SK-N-SH treated with all-trans-retinoic acid at 6 μM for 48 hours (cell line): ENCODE measurements around the gene YPEL2.

Experiments
- ARNTL ChIP-seq: fragments of 450-650 bp; formaldehyde crosslinking; IDR thresholded peaks from 2 replicates; pipeline ENCODE4 v1.5.0; 2020; ENCODE audit warnings: low read depth, mild to moderate bottlenecking, moderate library complexity, borderline replicate concordance
- GLIS3 ChIP-seq: fragments of 250-450 bp; sonication (Bioruptor Pico); IDR thresholded peaks from 2 replicates; pipeline ENCODE4 v1.5.0; 2020; ENCODE audit warnings: mild to moderate bottlenecking, moderate library complexity
- TSHZ2 ChIP-seq: fragments of 250-450 bp; sonication (Bioruptor Pico); IDR thresholded peaks from 2 replicates; pipeline ENCODE4 v1.5.0; 2020; ENCODE audit warnings: mild to moderate bottlenecking, moderate library complexity
- ZFP30 ChIP-seq: fragments of 450-650 bp; formaldehyde crosslinking; IDR thresholded peaks from 2 replicates; pipeline ENCODE4 v1.5.0; 2022; ENCODE audit warnings: mild to moderate bottlenecking, moderate library complexity
- ZNF70 ChIP-seq: fragments of 450-650 bp; formaldehyde crosslinking; IDR thresholded peaks from 2 replicates; pipeline ENCODE4 v1.5.0; 2020; ENCODE audit warnings: mild to moderate bottlenecking, moderate library complexity

DNA sequence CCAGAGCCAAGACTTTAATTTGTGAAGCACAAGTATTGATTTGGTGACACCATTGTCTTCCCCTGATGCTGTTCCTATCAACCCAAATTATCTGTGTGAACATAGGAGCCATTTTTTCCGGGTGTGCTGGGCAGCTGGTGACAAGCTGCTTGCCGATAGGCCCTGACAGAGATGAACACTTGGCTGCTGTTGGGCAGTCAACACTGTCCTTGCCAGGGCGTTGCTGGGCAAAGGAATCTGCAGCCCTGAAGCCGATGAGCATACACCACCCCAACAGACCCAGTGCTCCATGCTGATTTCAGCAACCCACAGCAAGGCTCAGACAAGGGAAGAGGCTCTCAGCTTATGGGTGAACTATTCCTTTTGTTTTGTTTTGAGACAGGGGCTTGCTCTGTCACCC is 105.4 kb downstream of the YPEL2 start:
- no peak for TF ChIP-seq GLIS3
- no peak for TF ChIP-seq ARNTL (CRISPR knock-in tag)
- no peak for TF ChIP-seq TSHZ2 (CRISPR knock-in tag)
- TF ChIP-seq ZNF70: no peak
- TF ChIP-seq ZFP30 (CRISPR knock-in tag): no peak
